DOHH2 (cell line): ENCODE measurements around the gene KIZ.

Experiments
- H3F3A ChIP-seq: fragments of 200-600 bp; sonication (generic), shearing (Covaris generic); 2 replicates; pipeline ENCODE4 v1.6.0; 2016; ENCODE audit warnings: antibody characterized with exemption, mild to moderate bottlenecking; ENCODE audit not compliant: control insufficient read depth, insufficient read depth
- H3K27ac ChIP-seq: fragments of 200-600 bp; sonication (generic); 2 replicates; pipeline ENCODE4 v1.5.1; 2014; ENCODE audit warnings: low read depth, mild to moderate bottlenecking, low read length, moderate library complexity
- H3K27me3 ChIP-seq: fragments of 200-600 bp; sonication (generic); 2 replicates; pipeline ENCODE4 v1.6.1; 2014; ENCODE audit warnings: mild to moderate bottlenecking, low read length, mixed read lengths; ENCODE audit not compliant: control insufficient read depth
- H3K36me3 ChIP-seq: fragments of 200-600 bp; sonication (generic); 2 replicates; pipeline ENCODE4 v1.6.1; 2014; ENCODE audit warnings: mild to moderate bottlenecking, low read length, moderate library complexity, mixed read lengths; ENCODE audit not compliant: control insufficient read depth
- H3K4me1 ChIP-seq: fragments of 200-600 bp; sonication (generic); 2 replicates; pipeline ENCODE4 v1.6.1; 2014; ENCODE audit warnings: mild to moderate bottlenecking, low read length, mixed read lengths; ENCODE audit not compliant: control insufficient read depth
- H3K4me2 ChIP-seq: fragments of 200-600 bp; sonication (generic); 2 replicates; pipeline ENCODE4 v1.6.0; 2014; ENCODE audit warnings: mild to moderate bottlenecking, low read length, moderate library complexity
- H3K4me3 ChIP-seq: fragments of 200-600 bp; sonication (generic); 2 replicates; pipeline ENCODE4 v1.5.1; 2014; ENCODE audit warnings: mild to moderate bottlenecking, low read length, mixed read lengths
- H3K79me2 ChIP-seq: fragments of 200-600 bp; sonication (generic); 2 replicates; pipeline ENCODE4 v1.6.1; 2014; ENCODE audit warnings: mild to moderate bottlenecking, low read length, mixed read lengths; ENCODE audit not compliant: control insufficient read depth
- H3K9me2 ChIP-seq: fragments of 200-600 bp; sonication (generic); replicated peaks from 2 replicates; pipeline ENCODE4 v1.6.1; 2014; ENCODE audit warnings: mild to moderate bottlenecking, low read length, mixed read lengths; ENCODE audit not compliant: control insufficient read depth
- H3K9me3 ChIP-seq: fragments of 200-600 bp; sonication (generic); 2 replicates; pipeline ENCODE4 v1.6.1; 2014; ENCODE audit warnings: antibody characterized with exemption, low read length, mixed read lengths; ENCODE audit not compliant: control insufficient read depth, insufficient read depth
- H4K20me1 ChIP-seq: fragments of 200-600 bp; sonication (generic); 2 replicates; pipeline ENCODE4 v1.6.0; 2014; ENCODE audit warnings: low read depth, mild to moderate bottlenecking, antibody characterized with exemption, low read length, moderate library complexity; ENCODE audit not compliant: control insufficient read depth, insufficient read depth
- CTCF ChIP-seq: fragments of 200-600 bp; sonication (generic); IDR thresholded peaks from one replicate; pipeline ENCODE4 v1.5.1; 2014; ENCODE audit warnings: antibody characterized with exemption, mild to moderate bottlenecking, low read depth, low read length; ENCODE audit not compliant: poor library complexity, severe bottlenecking
- EZH2phosphoT487 ChIP-seq: fragments of 200-600 bp; sonication (generic); IDR thresholded peaks from 2 replicates; pipeline ENCODE4 v1.6.1; 2017; ENCODE audit warnings: borderline replicate concordance, mild to moderate bottlenecking, antibody characterized with exemption, low read length, moderate library complexity, mixed read lengths

The KIZ gene

GRCh38 chr20:21111416-21111815 lies 14.5 kb upstream of the KIZ start:
- no peaks in the 10 kb centered on the region for H3K79me2 ChIP-seq
- H4K20me1 ChIP-seq = no peaks in the 10 kb centered on the region
- H3K9me2 ChIP-seq = no peaks in the 10 kb centered on the region
- H3K4me3 ChIP-seq = no peak overlapping the region
- no peaks in the 10 kb centered on the region for H3K4me1 ChIP-seq
- H3K4me2 ChIP-seq = no peak overlapping the region
- H3F3A ChIP-seq = no peaks in the 10 kb centered on the region
- H3K27ac ChIP-seq = no peak overlapping the region
- no peaks in the 10 kb centered on the region for H3K36me3 ChIP-seq
- H3K9me3 ChIP-seq = no peaks in the 10 kb centered on the region
- TF ChIP-seq EZH2phosphoT487 (no peak), CTCF (no peak)
- peaks cover 10% of the 10 kb centered on the region for H3K27me3 ChIP-seq

GRCh38 chr20:21113697-21114096 lies 12.2 kb upstream of the KIZ start:
- no peak overlapping the region for H3K4me2 ChIP-seq
- H3K9me2 ChIP-seq = no peaks in the 10 kb centered on the region
- H3F3A ChIP-seq = no peaks in the 10 kb centered on the region
- no peak overlapping the region for H3K27ac ChIP-seq
- H3K79me2 ChIP-seq = no peaks in the 10 kb centered on the region
- peaks cover 5% of the 10 kb centered on the region; the same call in 1 of the 2 replicates for H3K27me3 ChIP-seq
- no peaks in the 10 kb centered on the region for H4K20me1 ChIP-seq
- TF ChIP-seq CTCF (no peak), EZH2phosphoT487 (no peak)
- no peaks in the 10 kb centered on the region for H3K36me3 ChIP-seq
- H3K9me3 ChIP-seq = no peaks in the 10 kb centered on the region
- H3K4me3 ChIP-seq = no peak overlapping the region
- H3K4me1 ChIP-seq = no peaks in the 10 kb centered on the region

- no peaks in the 10 kb centered on the region for H4K20me1 ChIP-seq
- peaks cover 9% of the 10 kb centered on the region; the same call in 1 of the 2 replicates for H3K27me3 ChIP-seq
- H3F3A ChIP-seq = no peaks in the 10 kb centered on the region
- no peaks in the 10 kb centered on the region for H3K4me1 ChIP-seq
- H3K79me2 ChIP-seq = no peaks in the 10 kb centered on the region
- no peak overlapping the region for H3K4me2 ChIP-seq
- H3K9me3 ChIP-seq = no peaks in the 10 kb centered on the region
- H3K4me3 ChIP-seq = no peak overlapping the region
- no peaks in the 10 kb centered on the region for H3K9me2 ChIP-seq
- TF ChIP-seq EZH2phosphoT487 (no peak), CTCF (no peak)
- H3K27ac ChIP-seq = no peak overlapping the region
- no peaks in the 10 kb centered on the region for H3K36me3 ChIP-seq
These were observed 11.3 kb upstream of the KIZ start for GRCh38 chr20:21114584-21114983.
